Measurements from ENCODE around the gene ZDHHC6. TPM values are rescaled to one million over a fixed set of nuclear protein-coding genes. Genes with fewer than 3 reads are reported as not detected.
"Not testable (repeated sequence)": the region's sequence is repeated elsewhere in the genome, so short reads cannot be mapped to it uniquely, and the experiment has no call there.

ZDHHC6 gene
- total RNA-seq, 1 donor from 2014 or later, result 22.4 TPM

DNA sequence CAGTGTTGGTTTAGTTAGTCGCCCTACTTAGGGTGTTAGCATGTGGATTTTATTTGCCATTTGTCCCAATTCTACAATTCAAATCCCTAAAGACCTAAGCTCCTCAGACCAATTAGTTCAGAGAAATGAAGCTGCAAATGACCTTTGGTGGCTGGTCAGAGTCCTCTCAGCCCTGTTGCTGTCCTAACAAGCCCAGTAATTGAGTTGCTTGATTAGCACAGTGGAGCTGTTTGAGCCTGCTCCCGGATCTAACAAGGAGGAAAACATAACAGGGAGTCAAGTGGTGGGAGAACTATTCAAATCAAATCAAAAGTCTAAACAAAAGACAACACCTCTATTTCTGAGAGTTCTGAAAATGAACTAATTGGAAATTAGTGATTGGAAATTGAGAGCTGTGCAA is 22.1 kb downstream of the ZDHHC6 start:
- Histone ChIP-seq H3K27ac (ENCODE audit: low read depth, low read length) (no peak overlapping the region), H3K27me3 (ENCODE audit: control insufficient read depth in 3 of 3, insufficient read depth in 3 of 3, low read length in 3 of 3) (no peaks in the 10 kb centered on the region), H3K4me3 (ENCODE audit: low read length in 3 of 3) (no peak overlapping the region), H3K36me3 (ENCODE audit: control insufficient read depth in 3 of 3, insufficient read depth in 3 of 3, low read length in 3 of 3) (peaks cover 0 to 32% (median 17%) of the 10 kb centered on the region in 3 donors), H3K9ac (ENCODE audit: low read depth in 1 of 3, low read length in 3 of 3) (no peak overlapping the region), H3K4me1 (ENCODE audit: control insufficient read depth in 3 of 3, insufficient read depth in 3 of 3, low read length in 3 of 3) (no peaks in the 10 kb centered on the region), H3K9me3 (ENCODE audit: control insufficient read depth in 3 of 3, low read length in 3 of 3) (no peaks in the 10 kb centered on the region)

DNA sequence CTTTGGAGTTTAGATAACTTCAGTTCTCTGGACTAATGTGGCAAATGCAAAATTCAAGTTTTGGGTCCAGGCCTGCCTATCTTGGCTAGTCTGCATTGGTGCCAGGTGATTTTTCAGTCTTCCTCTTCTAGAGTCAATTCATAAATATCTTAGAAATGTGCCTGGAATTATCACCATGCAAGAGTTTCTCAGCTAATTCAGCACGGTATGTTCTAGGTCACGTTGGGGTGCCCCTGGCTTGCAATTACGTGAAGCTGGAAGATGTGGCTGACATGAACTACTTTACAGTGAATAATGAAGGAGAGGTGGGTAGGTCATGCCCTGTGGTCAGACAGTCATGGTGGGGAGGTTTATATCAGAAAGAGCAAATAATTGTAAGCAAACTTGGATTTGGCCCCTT is 25.0 kb downstream of the ZDHHC6 start:
- Histone ChIP-seq H3K27ac (ENCODE audit: low read depth, low read length) (no peak overlapping the region), H3K9ac (ENCODE audit: low read depth in 1 of 3, low read length in 3 of 3) (no peak overlapping the region), H3K27me3 (ENCODE audit: control insufficient read depth in 3 of 3, insufficient read depth in 3 of 3, low read length in 3 of 3) (no peaks in the 10 kb centered on the region), H3K4me3 (ENCODE audit: low read length in 3 of 3) (no peak overlapping the region), H3K36me3 (ENCODE audit: control insufficient read depth in 3 of 3, insufficient read depth in 3 of 3, low read length in 3 of 3) (peaks cover 0 to 17% (median 3%) of the 10 kb centered on the region in 3 donors), H3K9me3 (ENCODE audit: control insufficient read depth in 3 of 3, low read length in 3 of 3) (no peaks in the 10 kb centered on the region), H3K4me1 (ENCODE audit: control insufficient read depth in 3 of 3, insufficient read depth in 3 of 3, low read length in 3 of 3) (no peaks in the 10 kb centered on the region)

DNA sequence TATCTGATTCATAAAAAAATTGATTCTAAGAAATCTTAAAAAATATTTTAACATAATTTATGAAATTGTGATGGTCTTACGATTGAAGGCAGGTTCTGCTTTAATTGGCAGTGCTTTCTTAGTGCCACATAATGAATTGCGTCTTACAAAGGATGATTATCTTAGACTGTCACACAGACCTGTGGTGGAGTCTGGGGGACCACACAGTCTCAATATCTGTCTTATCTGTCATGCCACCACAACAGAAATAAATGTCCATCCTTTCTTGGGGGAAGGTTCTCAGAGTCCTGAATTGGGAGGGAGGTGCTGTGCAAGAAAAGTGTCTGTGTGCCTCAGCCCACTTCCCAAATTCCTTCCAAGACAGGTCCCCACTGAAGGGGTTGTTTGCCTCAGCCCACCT is 34.0 kb downstream of the ZDHHC6 start:
- Histone ChIP-seq H3K27ac (ENCODE audit: low read depth, low read length) (no peak overlapping the region), H3K4me3 (ENCODE audit: low read length in 3 of 3) (no peak overlapping the region), H3K4me1 (ENCODE audit: control insufficient read depth in 3 of 3, insufficient read depth in 3 of 3, low read length in 3 of 3) (no peaks in the 10 kb centered on the region), H3K27me3 (ENCODE audit: control insufficient read depth in 3 of 3, insufficient read depth in 3 of 3, low read length in 3 of 3) (no peaks in the 10 kb centered on the region), H3K9me3 (ENCODE audit: control insufficient read depth in 3 of 3, low read length in 3 of 3) (no peaks in the 10 kb centered on the region), H3K9ac (ENCODE audit: low read depth in 1 of 3, low read length in 3 of 3) (no peak overlapping the region), H3K36me3 (ENCODE audit: control insufficient read depth in 3 of 3, insufficient read depth in 3 of 3, low read length in 3 of 3) (peaks cover 0 to 4% (median 2%) of the 10 kb centered on the region in 3 donors)

DNA sequence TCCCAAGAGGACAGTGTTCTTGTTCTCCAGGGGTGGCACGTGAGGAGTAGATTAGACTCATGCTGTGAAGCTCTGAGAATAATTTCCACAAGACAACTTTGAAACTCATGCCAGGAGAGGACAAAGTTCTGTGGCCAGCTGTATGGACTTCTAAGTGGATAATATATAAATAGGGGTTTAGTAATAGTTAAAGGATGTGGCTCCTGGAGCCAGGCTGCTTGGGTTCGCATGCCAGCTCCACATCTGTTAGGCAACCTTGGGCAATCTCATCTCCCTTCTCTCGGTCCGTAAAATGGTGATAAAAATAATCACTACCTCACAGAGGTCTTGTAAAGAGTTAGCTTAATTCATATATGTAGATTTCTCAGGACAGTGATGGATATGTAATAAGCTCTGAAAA is 37.0 kb downstream of the ZDHHC6 start:
- no peaks in the 10 kb centered on the region for H3K9me3 ChIP-seq (ENCODE audit: control insufficient read depth in 3 of 3, low read length in 3 of 3)
- H3K4me3 ChIP-seq (ENCODE audit: low read length in 3 of 3), result no peak overlapping the region
- peaks cover 0 to 4% (median 2%) of the 10 kb centered on the region in 3 donors for H3K36me3 ChIP-seq (ENCODE audit: control insufficient read depth in 3 of 3, insufficient read depth in 3 of 3, low read length in 3 of 3)
- no peaks in the 10 kb centered on the region for H3K4me1 ChIP-seq (ENCODE audit: control insufficient read depth in 3 of 3, insufficient read depth in 3 of 3, low read length in 3 of 3)
- H3K9ac ChIP-seq (ENCODE audit: low read depth in 1 of 3, low read length in 3 of 3), result no peak overlapping the region
- H3K27ac ChIP-seq (ENCODE audit: low read depth, low read length), result no peak overlapping the region
- no peaks in the 10 kb centered on the region for H3K27me3 ChIP-seq (ENCODE audit: control insufficient read depth in 3 of 3, insufficient read depth in 3 of 3, low read length in 3 of 3)

DNA sequence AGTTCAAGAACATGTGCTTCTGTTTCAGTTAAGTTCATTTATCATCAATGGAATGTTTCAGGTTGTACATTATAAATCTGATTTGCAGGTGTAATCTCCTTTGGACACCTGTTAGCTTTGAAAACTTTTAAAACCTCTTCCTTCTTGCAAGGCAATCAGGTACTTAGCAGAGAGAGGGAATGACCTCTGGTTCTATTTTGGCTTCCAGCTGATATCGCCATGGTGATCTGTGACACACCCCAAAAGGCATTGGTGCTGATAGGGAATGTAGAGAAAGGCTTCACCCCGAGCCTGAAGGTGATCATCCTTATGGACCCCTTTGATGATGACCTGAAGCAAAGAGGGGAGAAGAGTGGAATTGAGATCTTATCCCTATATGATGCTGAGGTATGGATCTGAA is 37.4 kb downstream of the ZDHHC6 start:
- Histone ChIP-seq H3K27ac (ENCODE audit: low read depth, low read length) (no peak overlapping the region), H3K9ac (ENCODE audit: low read depth in 1 of 3, low read length in 3 of 3) (no peak overlapping the region), H3K27me3 (ENCODE audit: control insufficient read depth in 3 of 3, insufficient read depth in 3 of 3, low read length in 3 of 3) (no peaks in the 10 kb centered on the region), H3K36me3 (ENCODE audit: control insufficient read depth in 3 of 3, insufficient read depth in 3 of 3, low read length in 3 of 3) (peaks cover 0 to 4% (median 2%) of the 10 kb centered on the region in 3 donors), H3K9me3 (ENCODE audit: control insufficient read depth in 3 of 3, low read length in 3 of 3) (no peaks in the 10 kb centered on the region), H3K4me3 (ENCODE audit: low read length in 3 of 3) (no peak overlapping the region), H3K4me1 (ENCODE audit: control insufficient read depth in 3 of 3, insufficient read depth in 3 of 3, low read length in 3 of 3) (no peaks in the 10 kb centered on the region)

DNA sequence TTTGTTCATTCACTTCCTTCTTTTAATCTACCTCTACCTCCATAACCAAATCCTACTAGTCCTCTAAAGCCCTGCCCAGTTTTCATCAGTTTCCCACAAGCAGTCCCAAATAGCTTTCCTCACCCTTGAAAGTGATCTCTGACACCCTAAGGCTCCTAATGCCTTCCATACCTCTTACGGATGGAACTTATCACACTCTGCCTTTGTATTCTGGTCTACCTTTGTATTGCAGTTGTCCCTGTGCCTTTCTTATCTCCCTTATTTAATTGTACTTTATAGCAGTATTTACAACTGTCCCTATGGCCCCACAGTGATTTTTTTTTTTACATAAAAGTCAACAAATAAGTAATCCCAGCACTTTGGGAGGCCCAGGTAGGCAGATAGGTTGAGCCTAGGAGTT is 39.0 kb downstream of the ZDHHC6 start:
- H3K36me3 ChIP-seq (ENCODE audit: control insufficient read depth in 3 of 3, insufficient read depth in 3 of 3, low read length in 3 of 3), result peaks cover 0 to 4% (median 0%) of the 10 kb centered on the region in 3 donors
- H3K27me3 ChIP-seq (ENCODE audit: control insufficient read depth in 3 of 3, insufficient read depth in 3 of 3, low read length in 3 of 3), result no peaks in the 10 kb centered on the region
- no peak overlapping the region for H3K4me3 ChIP-seq (ENCODE audit: low read length in 3 of 3)
- H3K9ac ChIP-seq (ENCODE audit: low read depth in 1 of 3, low read length in 3 of 3), result no peak overlapping the region
- no peak overlapping the region for H3K27ac ChIP-seq (ENCODE audit: low read depth, low read length)
- H3K9me3 ChIP-seq (ENCODE audit: control insufficient read depth in 3 of 3, low read length in 3 of 3), result no peaks in the 10 kb centered on the region
- no peaks in the 10 kb centered on the region for H3K4me1 ChIP-seq (ENCODE audit: control insufficient read depth in 3 of 3, insufficient read depth in 3 of 3, low read length in 3 of 3)

DNA sequence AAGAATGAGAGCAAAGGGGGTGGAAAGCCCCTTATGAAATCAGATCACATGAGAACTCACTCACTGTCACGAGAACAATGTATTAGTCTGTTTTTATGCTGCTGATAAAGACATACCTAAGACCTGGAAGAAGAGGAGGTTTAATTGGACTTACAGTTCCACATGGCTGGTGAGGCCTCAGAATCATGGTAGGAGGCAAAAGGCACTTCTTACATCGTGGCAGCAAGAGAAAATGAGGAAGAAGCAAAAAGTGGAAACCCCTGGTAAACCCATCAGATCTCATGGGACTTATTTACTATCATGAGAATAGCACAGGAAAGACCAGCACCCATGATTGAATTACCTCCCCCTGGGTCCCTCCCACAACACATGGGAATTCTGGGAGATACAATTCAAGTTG is 39.9 kb downstream of the ZDHHC6 start:
- not testable (repeated sequence) for H3K4me3 ChIP-seq (ENCODE audit: low read length in 3 of 3); H3K36me3 ChIP-seq (ENCODE audit: control insufficient read depth in 3 of 3, insufficient read depth in 3 of 3, low read length in 3 of 3); H3K4me1 ChIP-seq (ENCODE audit: control insufficient read depth in 3 of 3, insufficient read depth in 3 of 3, low read length in 3 of 3); H3K27me3 ChIP-seq (ENCODE audit: control insufficient read depth in 3 of 3, insufficient read depth in 3 of 3, low read length in 3 of 3); H3K9ac ChIP-seq (ENCODE audit: low read depth in 1 of 3, low read length in 3 of 3); H3K27ac ChIP-seq (ENCODE audit: low read depth, low read length); H3K9me3 ChIP-seq (ENCODE audit: control insufficient read depth in 3 of 3, low read length in 3 of 3)

DNA sequence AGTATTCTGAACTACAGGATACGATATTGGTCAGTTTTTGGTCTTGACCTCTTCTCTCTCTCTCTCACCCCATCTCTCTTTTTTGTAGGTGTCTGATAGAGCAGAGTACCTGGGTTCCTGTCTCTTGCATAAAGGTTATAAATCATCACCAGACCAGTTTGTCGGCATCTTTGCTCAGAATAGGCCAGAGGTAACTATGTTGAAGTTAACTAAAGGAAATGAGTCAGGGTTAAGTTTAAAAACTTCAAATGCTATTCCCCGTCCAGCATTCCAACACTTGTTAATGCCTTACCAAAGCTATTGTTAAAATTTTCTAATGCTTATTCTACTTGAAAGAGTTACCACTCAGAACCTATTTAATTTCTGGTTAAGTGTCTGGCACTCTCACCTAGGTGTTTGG is 42.1 kb downstream of the ZDHHC6 start:
- Histone ChIP-seq H3K9me3 (ENCODE audit: control insufficient read depth in 3 of 3, low read length in 3 of 3) (no peaks in the 10 kb centered on the region), H3K27ac (ENCODE audit: low read depth, low read length) (no peak overlapping the region), H3K4me3 (ENCODE audit: low read length in 3 of 3) (no peak overlapping the region), H3K36me3 (ENCODE audit: control insufficient read depth in 3 of 3, insufficient read depth in 3 of 3, low read length in 3 of 3) (peaks cover 0 to 3% (median 0%) of the 10 kb centered on the region in 3 donors), H3K9ac (ENCODE audit: low read depth in 1 of 3, low read length in 3 of 3) (no peak overlapping the region), H3K27me3 (ENCODE audit: control insufficient read depth in 3 of 3, insufficient read depth in 3 of 3, low read length in 3 of 3) (no peaks in the 10 kb centered on the region), H3K4me1 (ENCODE audit: control insufficient read depth in 3 of 3, insufficient read depth in 3 of 3, low read length in 3 of 3) (no peaks in the 10 kb centered on the region)

DNA sequence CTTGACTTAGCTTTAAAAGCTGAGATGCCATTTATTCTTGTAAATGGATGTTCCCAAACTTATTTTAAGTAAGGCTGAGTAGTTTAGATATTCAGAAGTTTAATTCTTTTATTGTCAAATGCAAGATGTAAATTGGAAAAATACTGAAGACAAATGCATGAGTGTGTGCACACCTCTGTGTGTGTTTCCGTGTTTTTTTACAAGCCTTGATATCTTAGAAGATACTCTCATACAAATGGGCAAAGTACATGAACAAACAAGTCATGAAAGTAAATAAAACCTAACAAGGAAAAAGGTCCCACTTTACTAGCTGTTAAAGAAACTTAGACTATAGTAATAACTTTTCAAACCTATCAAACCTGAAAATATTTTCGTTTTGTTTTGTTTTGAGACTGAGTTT is 43.8 kb downstream of the ZDHHC6 start:
- H3K27me3 ChIP-seq (ENCODE audit: control insufficient read depth in 3 of 3, insufficient read depth in 3 of 3, low read length in 3 of 3), result no peaks in the 10 kb centered on the region
- H3K36me3 ChIP-seq (ENCODE audit: control insufficient read depth in 3 of 3, insufficient read depth in 3 of 3, low read length in 3 of 3), result peaks cover 0 to 2% (median 0%) of the 10 kb centered on the region in 3 donors
- H3K4me3 ChIP-seq (ENCODE audit: low read length in 3 of 3), result no peak overlapping the region
- no peaks in the 10 kb centered on the region for H3K9me3 ChIP-seq (ENCODE audit: control insufficient read depth in 3 of 3, low read length in 3 of 3)
- H3K27ac ChIP-seq (ENCODE audit: low read depth, low read length), result no peak overlapping the region
- H3K9ac ChIP-seq (ENCODE audit: low read depth in 1 of 3, low read length in 3 of 3), result no peak overlapping the region
- no peaks in the 10 kb centered on the region for H3K4me1 ChIP-seq (ENCODE audit: control insufficient read depth in 3 of 3, insufficient read depth in 3 of 3, low read length in 3 of 3)

DNA sequence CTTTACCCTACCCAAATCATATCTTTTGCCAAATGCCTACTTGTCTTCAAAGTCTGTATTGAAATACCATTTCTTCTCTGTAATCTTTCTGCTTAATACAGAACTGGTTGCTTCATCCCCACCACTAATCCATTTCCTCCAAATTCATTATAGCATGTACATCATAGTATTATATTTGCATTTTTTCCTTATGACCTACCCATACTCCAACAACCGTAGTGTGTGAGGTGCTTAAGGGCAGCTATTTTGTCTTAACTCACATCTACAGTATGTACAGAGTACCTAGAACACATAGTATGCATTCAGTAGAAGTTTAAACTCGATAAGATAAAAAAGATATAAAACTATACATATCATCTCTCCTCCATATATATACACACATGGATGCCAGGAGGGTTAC is 49.1 kb downstream of the ZDHHC6 start:
- H3K4me3 ChIP-seq (ENCODE audit: low read length in 3 of 3), result no peak overlapping the region
- peaks cover 0 to 2% (median 2%) of the 10 kb centered on the region in 3 donors for H3K36me3 ChIP-seq (ENCODE audit: control insufficient read depth in 3 of 3, insufficient read depth in 3 of 3, low read length in 3 of 3)
- H3K9ac ChIP-seq (ENCODE audit: low read depth in 1 of 3, low read length in 3 of 3), result no peak overlapping the region
- H3K4me1 ChIP-seq (ENCODE audit: control insufficient read depth in 3 of 3, insufficient read depth in 3 of 3, low read length in 3 of 3), result no peaks in the 10 kb centered on the region
- H3K27ac ChIP-seq (ENCODE audit: low read depth, low read length), result no peak overlapping the region
- H3K27me3 ChIP-seq (ENCODE audit: control insufficient read depth in 3 of 3, insufficient read depth in 3 of 3, low read length in 3 of 3), result no peaks in the 10 kb centered on the region
- H3K9me3 ChIP-seq (ENCODE audit: control insufficient read depth in 3 of 3, low read length in 3 of 3), result no peaks in the 10 kb centered on the region
